ENCODE data around the gene TLX1.

GRCh38 chr10:101143345-101143630 lies 12.2 kb downstream of the TLX1 start:
- TF ChIP-seq CTCF (IDR thresholded peaks at IDR 0.05) (no peak), POLR2A (IDR thresholded peaks at IDR 0.05) (no peak)
